ENCODE data around the gene PPHLN1. TPM values are rescaled to one million over a fixed set of nuclear protein-coding genes. Genes with fewer than 3 reads are reported as not detected.

Gene PPHLN1
- total RNA-seq, 2 donors from 2014 or later: 66.6 to 77.6 TPM

- Histone ChIP-seq H3K36me3 (ENCODE audit: control insufficient read depth, insufficient read depth, low read length) (no peaks in the 10 kb centered on the region), H3K4me1 (ENCODE audit: control insufficient read depth, insufficient read depth, low read length) (no peaks in the 10 kb centered on the region), H3K27me3 (ENCODE audit: control insufficient read depth, insufficient read depth, low read length, poor library complexity, severe bottlenecking) (no peaks in the 10 kb centered on the region), H3K27ac (ENCODE audit: low read depth, low read length) (no peak overlapping the region), H3K9ac (ENCODE audit: extremely low read depth, low read length, poor library complexity, severe bottlenecking) (no peak overlapping the region), H3K9me3 (ENCODE audit: control insufficient read depth, low read length) (no peaks in the 10 kb centered on the region), H3K4me3 (ENCODE audit: low read length) (no peak overlapping the region)
- Mint-ChIP-seq H3K9me3 (no peaks in the 10 kb centered on the region), H3K4me1 (peaks cover 2% of the 10 kb centered on the region), H3K27ac (no peak overlapping the region), H3K36me3 (ENCODE audit: low read depth) (no peaks in the 10 kb centered on the region), H3K27me3 (ENCODE audit: insufficient read depth) (no peaks in the 10 kb centered on the region), H3K4me3 (no peak overlapping the region)
- no peak for DNase-seq
- TF ChIP-seq CTCF (conservative IDR thresholded peaks at IDR 0.05): no peak
- WGBS, 2 experiments (ENCODE audit: insufficient coverage in 1 of 2, insufficient read length in 1 of 2): 88 to 100% methylated on average over 2 to 9 of the region's 9 CpGs
These were observed 37.4 kb upstream of the PPHLN1 start for GRCh38 chr12:42288544-42288943.

GRCh38 chr12:42291680-42292079, 34.3 kb upstream of the PPHLN1 start:
- Histone ChIP-seq H3K9me3 (ENCODE audit: control insufficient read depth, low read length) (peaks cover 4% of the 10 kb centered on the region), H3K36me3 (ENCODE audit: control insufficient read depth, insufficient read depth, low read length) (no peaks in the 10 kb centered on the region), H3K27ac (ENCODE audit: low read depth, low read length) (no peak overlapping the region), H3K4me3 (ENCODE audit: low read length) (no peak overlapping the region), H3K4me1 (ENCODE audit: control insufficient read depth, insufficient read depth, low read length) (no peaks in the 10 kb centered on the region), H3K27me3 (ENCODE audit: control insufficient read depth, insufficient read depth, low read length, poor library complexity, severe bottlenecking) (no peaks in the 10 kb centered on the region), H3K9ac (ENCODE audit: extremely low read depth, low read length, poor library complexity, severe bottlenecking) (no peak overlapping the region)
- Mint-ChIP-seq H3K4me1 (peaks cover 2% of the 10 kb centered on the region), H3K27ac (no peak overlapping the region), H3K4me3 (no peak overlapping the region), H3K9me3 (peaks cover 2% of the 10 kb centered on the region), H3K36me3 (ENCODE audit: low read depth) (no peaks in the 10 kb centered on the region), H3K27me3 (ENCODE audit: insufficient read depth) (no peaks in the 10 kb centered on the region)
- no peak for DNase-seq
- 90 to 93% methylated on average over 2 of the region's 2 CpGs for WGBS, 2 experiments (ENCODE audit: insufficient coverage in 1 of 2, insufficient read length in 1 of 2)
- no peak for TF ChIP-seq CTCF (conservative IDR thresholded peaks at IDR 0.05)

GRCh38 chr12:42296503-42297109, 29.4 kb upstream of the PPHLN1 start:
- 84 to 100% methylated on average over 1 to 5 of the region's 5 CpGs for WGBS, 2 experiments (ENCODE audit: insufficient coverage in 1 of 2, insufficient read length in 1 of 2)
- Mint-ChIP-seq H3K27ac (no peak overlapping the region), H3K4me1 (no peaks in the 10 kb centered on the region), H3K9me3 (peaks cover 3% of the 10 kb centered on the region), H3K4me3 (no peak overlapping the region), H3K27me3 (ENCODE audit: insufficient read depth) (no peaks in the 10 kb centered on the region), H3K36me3 (ENCODE audit: low read depth) (no peaks in the 10 kb centered on the region)
- peak; percentile 59 for DNase-seq
- Histone ChIP-seq H3K4me3 (ENCODE audit: low read length) (no peak overlapping the region), H3K9me3 (ENCODE audit: control insufficient read depth, low read length) (peaks cover 5% of the 10 kb centered on the region), H3K27ac (ENCODE audit: low read depth, low read length) (no peak overlapping the region), H3K4me1 (ENCODE audit: control insufficient read depth, insufficient read depth, low read length) (no peaks in the 10 kb centered on the region), H3K36me3 (ENCODE audit: control insufficient read depth, insufficient read depth, low read length) (no peaks in the 10 kb centered on the region), H3K9ac (ENCODE audit: extremely low read depth, low read length, poor library complexity, severe bottlenecking) (no peak overlapping the region), H3K27me3 (ENCODE audit: control insufficient read depth, insufficient read depth, low read length, poor library complexity, severe bottlenecking) (no peaks in the 10 kb centered on the region)
- peak; percentile 75 for TF ChIP-seq CTCF (conservative IDR thresholded peaks at IDR 0.05)

All from endodermal cell (in vitro differentiated cells).